Epithelial cell of esophagus (primary cell): ENCODE measurements around the gene KCTD16.

Source experiments
- DNase-seq: peaks from one replicate; pipeline ENCODE4 v3.0.0; 2010; ENCODE audit warnings: low read depth
- H3K4me3 ChIP-seq: 2 replicates; pipeline ENCODE4 v1.5.1; 2011; ENCODE audit warnings: mild to moderate bottlenecking, low read length, control low read depth
- TF ChIP-seq, protein P1 (sequence below): IDR thresholded peaks from 2 replicates; pipeline ENCODE4 v1.5.1; 2011; ENCODE audit warnings: low read depth, mild to moderate bottlenecking, low read length, control low read depth, inconsistent platforms; ENCODE audit not compliant: insufficient read depth; ENCODE audit errors: missing control alignments

Gene KCTD16

GRCh38 chr5:144248015-144248414 is 77.3 kb downstream of the KCTD16 start:
- TF ChIP-seq, protein P1, sequence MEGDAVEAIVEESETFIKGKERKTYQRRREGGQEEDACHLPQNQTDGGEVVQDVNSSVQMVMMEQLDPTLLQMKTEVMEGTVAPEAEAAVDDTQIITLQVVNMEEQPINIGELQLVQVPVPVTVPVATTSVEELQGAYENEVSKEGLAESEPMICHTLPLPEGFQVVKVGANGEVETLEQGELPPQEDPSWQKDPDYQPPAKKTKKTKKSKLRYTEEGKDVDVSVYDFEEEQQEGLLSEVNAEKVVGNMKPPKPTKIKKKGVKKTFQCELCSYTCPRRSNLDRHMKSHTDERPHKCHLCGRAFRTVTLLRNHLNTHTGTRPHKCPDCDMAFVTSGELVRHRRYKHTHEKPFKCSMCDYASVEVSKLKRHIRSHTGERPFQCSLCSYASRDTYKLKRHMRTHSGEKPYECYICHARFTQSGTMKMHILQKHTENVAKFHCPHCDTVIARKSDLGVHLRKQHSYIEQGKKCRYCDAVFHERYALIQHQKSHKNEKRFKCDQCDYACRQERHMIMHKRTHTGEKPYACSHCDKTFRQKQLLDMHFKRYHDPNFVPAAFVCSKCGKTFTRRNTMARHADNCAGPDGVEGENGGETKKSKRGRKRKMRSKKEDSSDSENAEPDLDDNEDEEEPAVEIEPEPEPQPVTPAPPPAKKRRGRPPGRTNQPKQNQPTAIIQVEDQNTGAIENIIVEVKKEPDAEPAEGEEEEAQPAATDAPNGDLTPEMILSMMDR: no peak
- DNase-seq: no peak
- H3K4me3 ChIP-seq: no peak overlapping the region

- TF ChIP-seq, protein P1: no peak
- DNase-seq: no peak
- H3K4me3 ChIP-seq: no peak overlapping the region
These were observed 79.2 kb downstream of the KCTD16 start for GRCh38 chr5:144249755-144250464.

DNA sequence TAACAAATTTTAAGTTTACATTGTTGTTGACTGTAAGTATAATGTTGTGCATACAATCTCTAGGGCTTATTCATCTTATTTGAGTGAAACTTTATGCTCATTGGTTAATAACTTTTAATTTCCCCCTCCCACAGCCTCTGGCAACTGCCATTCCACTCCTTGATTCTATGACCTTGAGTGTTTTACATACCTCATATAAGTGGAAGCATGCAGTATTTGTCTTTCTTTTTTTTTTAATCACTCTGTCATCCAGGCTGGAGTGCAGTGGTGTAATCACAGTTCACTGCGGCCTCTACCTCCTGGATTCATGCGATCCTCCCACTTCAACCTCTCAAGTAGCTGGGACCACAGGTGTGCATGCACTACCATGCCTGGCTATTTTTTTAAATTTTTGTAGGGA is 83.9 kb downstream of the KCTD16 start:
- TF ChIP-seq, protein P1: no peak
- DNase-seq: no peak
- H3K4me3 ChIP-seq: no peak overlapping the region

- TF ChIP-seq, protein P1: no peak
- DNase-seq: no peak
- no peak overlapping the region for H3K4me3 ChIP-seq
These were observed 89.4 kb downstream of the KCTD16 start for GRCh38 chr5:144260121-144260520.

GRCh38 chr5:144265643-144266247 is 95.1 kb downstream of the KCTD16 start:
- DNase-seq: no peak
- TF ChIP-seq, protein P1: no peak

GRCh38 chr5:144267961-144268513 is 97.4 kb downstream of the KCTD16 start:
- no peak for DNase-seq
- H3K4me3 ChIP-seq: no peak overlapping the region
- TF ChIP-seq, protein P1: no peak

More at GRCh38 chr5:144265643-144266247, 95.1 kb downstream of the KCTD16 start:
- no peak overlapping the region for H3K4me3 ChIP-seq
